BJ (cell line): ENCODE measurements around the gene PPME1. TPM values are rescaled to one million over a fixed set of nuclear protein-coding genes. Genes with fewer than 3 reads are reported as not detected.

Source experiments
- CTCF ChIA-PET: fragments of 350-600 bp; formaldehyde crosslinking; extraction: SDS; loops from one replicate; lab custom pipeline; 2021; ENCODE audit warnings: antibody characterized with exemption, inconsistent platforms; lab: Yijun Ruan, JAX
- POLR2A ChIA-PET: fragments of 300-600 bp; sonication (Branson Sonifier 250); formaldehyde crosslinking; extraction: SDS; loops from one replicate; lab custom pipeline; 2021; ENCODE audit warnings: antibody characterized with exemption; lab: Charles Lee
- DNase-seq: peaks from one replicate; pipeline ENCODE4 v3.0.0-alpha.2; 2011; ENCODE audit warnings: low read depth
- H3K27me3 ChIP-seq: 2 replicates; pipeline ENCODE4 v1.6.0; 2011; ENCODE audit warnings: low read length; ENCODE audit not compliant: control insufficient read depth, insufficient read depth
- H3K36me3 ChIP-seq: 2 replicates; pipeline ENCODE4 v1.5.1; 2011; ENCODE audit warnings: low read length; ENCODE audit not compliant: control insufficient read depth, insufficient read depth
- H3K4me3 ChIP-seq: 2 replicates; pipeline ENCODE4 v1.5.1; 2011; ENCODE audit warnings: low read depth, mild to moderate bottlenecking, control low read depth, low read length
- CTCF ChIP-seq: IDR thresholded peaks from 2 replicates; pipeline ENCODE4 v1.5.1; 2011; ENCODE audit warnings: low read depth, mild to moderate bottlenecking, control low read depth, inconsistent platforms, low read length, moderate library complexity; ENCODE audit not compliant: insufficient read depth
- polyA plus RNA-seq: library from polyadenylated mRNA; depleted of rRNA; stranded (reverse); fragments of >200 nt; gene quantifications from 2 replicates; pipeline ENCODE4 v1.2.3, GENCODE V29; 2011

The PPME1 gene
- polyA plus RNA-seq, 1 experiment, result 133 TPM

- no peaks in the 10 kb centered on the region for H3K27me3 ChIP-seq
- H3K4me3 ChIP-seq, result no peak overlapping the region
- no peaks in the 10 kb centered on the region for H3K36me3 ChIP-seq
- DNase-seq, result no peak
- ChIA-PET POLR2A (no interaction called here), CTCF (interaction anchor here (0.8 to 1.7 kb wide), 4 partner anchors 9 to 189 kb away, joined by 3 to 8 read pairs (median 4); no protein-coding TSS in a partner anchor)
- no peak for TF ChIP-seq CTCF
Observed at GRCh38 chr11:74265256-74265655, 94.2 kb downstream of the PPME1 start.

GRCh38 chr11:74267014-74267413 is 95.9 kb downstream of the PPME1 start:
- DNase-seq, result no peak
- Histone ChIP-seq H3K36me3 (no peaks in the 10 kb centered on the region), H3K4me3 (no peak overlapping the region), H3K27me3 (no peaks in the 10 kb centered on the region)
- ChIA-PET POLR2A (no interaction called here), CTCF (interaction anchor here (0.5 to 1.5 kb wide), 3 partner anchors 11 to 186 kb away, joined by 3 to 6 read pairs (median 5); no protein-coding TSS in a partner anchor)
- no peak for TF ChIP-seq CTCF

GRCh38 chr11:74268456-74268855 is 97.4 kb downstream of the PPME1 start:
- Histone ChIP-seq H3K4me3 (no peak overlapping the region), H3K36me3 (no peaks in the 10 kb centered on the region), H3K27me3 (no peaks in the 10 kb centered on the region)
- DNase-seq, result no peak
- CTCF ChIA-PET, result interaction anchor here (0.6 to 1.1 kb wide), 3 partner anchors 13 to 303 kb away, joined by 3 to 4 read pairs (median 4); no protein-coding TSS in a partner anchor
- POLR2A ChIA-PET, result interaction anchor here (0.6 kb wide), 1 partner anchor 31 kb away, joined by 4 read pairs; no protein-coding TSS in a partner anchor
- no peak for TF ChIP-seq CTCF

- TF ChIP-seq CTCF, result no peak
- Histone ChIP-seq H3K4me3 (no peak overlapping the region), H3K36me3 (no peaks in the 10 kb centered on the region), H3K27me3 (no peaks in the 10 kb centered on the region)
- DNase-seq, result no peak
- CTCF ChIA-PET, result interaction anchor here (1.1 to 1.7 kb wide), 4 partner anchors 14 to 55 kb away, joined by 4 to 5 read pairs (median 4); no protein-coding TSS in a partner anchor
- POLR2A ChIA-PET, result no interaction called here
Observed at GRCh38 chr11:74269161-74269811, 98.2 kb downstream of the PPME1 start.

- TF ChIP-seq CTCF, result no peak
- CTCF ChIA-PET, result interaction anchor here (1.4 to 1.8 kb wide), 2 partner anchors 12 to 15 kb away, joined by 3 to 5 read pairs; no protein-coding TSS in a partner anchor
- POLR2A ChIA-PET, result no interaction called here
- DNase-seq, result no peak
- Histone ChIP-seq H3K4me3 (no peak overlapping the region), H3K27me3 (no peaks in the 10 kb centered on the region), H3K36me3 (no peaks in the 10 kb centered on the region)
Observed at GRCh38 chr11:74272276-74272675, 101.2 kb downstream of the PPME1 start.
